Activated CD8-positive, alpha-beta memory T cell treated with anti-CD3 and anti-CD28 coated beads, Interleukin-2, amount 50 U/mL, for 4 hours (primary cell): Measurements from ENCODE around the gene CDCA3.
A peak's percentile ranks its signal among the peaks of the same experiment; 100 is the strongest.
"Not testable (repeated sequence)": the region's sequence is repeated elsewhere in the genome, so short reads cannot be mapped to it uniquely, and the experiment has no call there.

Experiments
- DNase-seq: peaks from one replicate; pipeline ENCODE4 v3.0.0-alpha.2; 2020

CDCA3 gene

DNA sequence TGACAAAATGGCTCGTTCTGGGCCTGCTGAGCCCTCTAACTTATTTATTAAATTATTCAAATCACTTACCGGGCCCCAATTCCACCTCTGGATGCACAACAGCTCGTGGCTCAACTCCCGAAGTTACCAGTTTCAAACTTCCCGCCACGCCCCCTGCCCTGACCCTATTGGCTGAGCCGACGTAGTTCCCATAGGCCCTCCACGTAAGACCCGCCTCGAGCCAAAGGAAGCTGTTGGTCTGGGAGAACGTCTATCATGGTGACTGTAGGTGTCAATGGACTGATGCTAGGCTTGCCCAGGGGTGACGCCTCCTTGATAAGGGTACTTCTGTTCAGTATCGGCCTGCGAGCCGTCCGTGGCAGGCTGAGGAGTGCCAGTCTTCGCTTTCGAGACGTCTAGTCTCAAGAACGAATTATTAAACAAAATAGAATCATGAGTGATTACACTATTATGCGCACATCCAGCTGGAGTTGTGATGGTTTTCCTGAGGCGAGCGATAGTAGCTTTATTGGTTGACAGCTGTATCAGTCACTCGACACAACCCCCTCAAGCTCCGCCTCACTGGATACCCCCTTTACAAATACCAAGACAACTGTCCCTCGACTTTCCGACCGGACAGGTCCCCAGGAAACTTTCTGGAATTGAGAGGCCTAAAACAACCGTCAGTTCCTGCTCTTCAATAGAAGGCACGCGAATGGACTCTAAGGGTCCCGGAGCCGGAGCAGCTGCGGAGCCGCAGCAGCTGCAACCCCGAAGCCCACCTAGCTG lies at the start of gene CDCA3:
CDCA3 (minus strand) TSS at position 134 of the 768 bp plus-strand sequence. CDS start 334 bp downstream, outside the sequence.
- peak; percentile 87 for DNase-seq

DNA sequence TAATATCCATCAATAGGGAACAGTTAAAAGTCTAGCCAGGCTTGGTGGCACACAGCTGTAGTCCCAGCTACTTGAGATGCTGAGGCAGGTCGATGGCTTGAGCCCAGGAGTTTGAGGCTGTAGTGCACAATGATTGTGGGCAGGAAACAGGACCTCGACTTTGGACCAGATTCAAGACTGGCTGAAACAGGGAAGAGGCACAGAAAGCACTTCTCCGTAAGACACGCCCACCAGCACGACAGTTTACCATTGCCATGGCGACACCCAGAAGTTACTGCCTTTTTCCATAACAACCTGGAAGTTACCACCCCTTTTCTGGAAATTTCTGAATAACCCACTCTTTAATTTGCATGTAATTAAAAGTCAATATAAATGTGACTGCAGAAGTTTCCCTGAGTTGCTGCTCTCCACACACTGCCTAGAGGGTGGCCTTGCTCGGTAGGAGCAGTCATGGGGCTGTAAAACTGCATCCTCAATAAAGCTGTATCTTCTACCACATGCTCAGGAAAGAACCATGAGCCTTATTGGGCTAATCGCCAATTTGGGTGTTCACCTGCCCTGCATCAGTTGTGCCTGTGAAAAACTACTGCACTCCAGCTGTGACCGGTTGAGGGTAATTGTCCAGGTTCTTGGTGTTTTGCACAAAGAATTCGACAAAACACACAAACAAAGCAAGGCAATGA lies 48.9 kb upstream of the CDCA3 start:
- no peak for DNase-seq

DNA sequence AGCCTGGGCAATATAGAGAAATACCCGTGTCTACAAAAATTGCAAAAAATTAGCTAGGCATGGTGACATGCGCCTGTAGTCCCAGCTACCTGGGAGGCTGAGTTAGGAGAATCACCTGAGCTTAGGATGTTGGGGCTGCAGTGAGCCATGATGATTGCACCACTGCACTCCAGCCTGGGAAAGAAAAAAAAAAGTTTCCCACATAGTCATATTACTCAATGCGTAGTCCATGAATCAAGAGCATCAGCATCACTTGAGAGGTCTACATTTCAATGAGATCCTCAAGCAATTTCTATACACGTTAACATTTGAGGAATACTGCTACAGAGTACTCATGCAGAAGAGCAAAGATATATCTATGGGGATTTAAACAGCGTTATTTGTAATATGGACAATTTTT lies 48.3 kb upstream of the CDCA3 start:
- no peak for DNase-seq

DNA sequence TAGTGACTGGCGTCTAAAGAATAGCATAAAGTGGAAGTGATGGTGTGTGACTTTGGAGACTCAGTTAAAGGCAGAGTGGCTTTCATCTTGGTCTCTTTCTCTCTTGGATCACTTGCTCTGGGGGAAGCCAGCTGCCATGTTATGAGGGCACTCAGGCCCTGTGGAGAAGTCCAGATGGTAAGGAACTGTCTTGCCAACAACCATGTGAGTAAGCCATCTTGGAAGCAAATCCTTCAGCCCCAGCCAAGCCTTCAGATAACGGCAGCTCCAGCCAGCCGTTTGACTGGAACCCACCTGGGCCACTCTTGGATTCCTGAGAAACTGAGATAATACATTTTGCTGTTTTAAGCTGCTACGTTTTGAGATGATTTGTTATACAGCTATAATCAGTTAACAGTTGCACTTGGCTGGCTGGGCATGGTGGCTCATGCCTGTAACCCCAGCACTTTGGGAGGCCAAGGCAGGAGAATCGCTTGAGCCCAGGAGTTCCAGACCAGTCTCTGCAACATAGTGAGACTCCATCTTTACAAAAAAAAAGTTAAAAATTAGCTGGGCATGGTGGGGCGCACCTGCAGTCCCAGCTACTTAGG lies 45.9 kb upstream of the CDCA3 start:
- DNase-seq, result no peak

DNA sequence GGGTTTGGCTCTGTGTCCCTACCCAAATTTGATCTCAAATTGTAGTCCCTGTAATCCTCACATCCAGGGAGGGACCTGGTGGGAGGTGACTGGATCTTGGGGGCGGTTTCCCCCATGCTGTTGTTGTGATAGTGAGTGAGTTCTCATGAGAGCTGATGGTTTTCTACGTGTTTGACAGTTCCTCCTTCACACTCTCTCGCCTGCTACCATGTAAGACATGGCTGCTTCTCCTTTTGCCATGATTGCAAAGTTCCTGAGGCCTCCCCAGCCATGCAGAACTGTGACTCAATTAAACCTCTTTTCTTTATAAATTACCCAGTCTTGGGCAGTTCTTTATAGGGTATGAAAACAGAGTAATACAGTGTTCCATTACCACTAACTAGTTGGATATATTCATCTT lies 43.2 kb upstream of the CDCA3 start:
- no peak for DNase-seq

DNA sequence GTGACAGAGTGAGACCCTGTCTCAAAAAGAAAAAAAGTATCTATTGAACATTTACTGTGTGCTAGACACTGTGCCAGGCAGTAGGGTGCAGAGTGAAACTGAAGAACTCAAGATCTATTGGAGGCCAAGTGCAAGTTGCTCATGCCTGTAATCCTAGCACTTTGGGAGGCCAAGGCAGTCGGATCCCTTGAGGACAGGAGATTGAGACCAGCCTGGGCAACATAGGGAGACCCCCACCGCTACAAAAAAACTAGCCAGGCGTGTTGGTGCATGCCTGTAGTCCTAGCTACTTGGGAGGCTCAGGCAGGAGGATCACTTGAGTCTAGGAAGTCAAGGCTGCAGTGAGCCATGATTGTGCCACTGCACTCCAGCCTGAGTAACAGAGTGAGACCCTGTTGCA lies 41.6 kb upstream of the CDCA3 start:
- not testable (repeated sequence) for DNase-seq

DNA sequence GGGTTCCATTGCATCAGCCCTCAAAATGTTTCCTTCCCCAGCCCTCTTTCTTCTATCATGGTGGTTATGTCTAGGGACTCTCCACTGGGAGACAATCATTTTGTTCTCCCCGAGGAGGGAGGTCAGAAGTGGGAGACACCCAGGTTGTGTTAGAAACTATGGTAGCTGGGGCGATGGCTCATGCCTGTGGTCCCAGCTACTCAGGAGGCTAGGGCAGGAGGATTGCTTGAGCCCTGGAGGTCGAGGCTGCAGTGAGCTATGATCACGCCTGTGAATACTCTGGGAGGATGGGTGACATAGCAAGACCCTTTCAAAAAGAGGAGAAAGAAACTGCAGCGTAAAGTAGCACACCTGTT lies 40.5 kb upstream of the CDCA3 start:
- no peak for DNase-seq

DNA sequence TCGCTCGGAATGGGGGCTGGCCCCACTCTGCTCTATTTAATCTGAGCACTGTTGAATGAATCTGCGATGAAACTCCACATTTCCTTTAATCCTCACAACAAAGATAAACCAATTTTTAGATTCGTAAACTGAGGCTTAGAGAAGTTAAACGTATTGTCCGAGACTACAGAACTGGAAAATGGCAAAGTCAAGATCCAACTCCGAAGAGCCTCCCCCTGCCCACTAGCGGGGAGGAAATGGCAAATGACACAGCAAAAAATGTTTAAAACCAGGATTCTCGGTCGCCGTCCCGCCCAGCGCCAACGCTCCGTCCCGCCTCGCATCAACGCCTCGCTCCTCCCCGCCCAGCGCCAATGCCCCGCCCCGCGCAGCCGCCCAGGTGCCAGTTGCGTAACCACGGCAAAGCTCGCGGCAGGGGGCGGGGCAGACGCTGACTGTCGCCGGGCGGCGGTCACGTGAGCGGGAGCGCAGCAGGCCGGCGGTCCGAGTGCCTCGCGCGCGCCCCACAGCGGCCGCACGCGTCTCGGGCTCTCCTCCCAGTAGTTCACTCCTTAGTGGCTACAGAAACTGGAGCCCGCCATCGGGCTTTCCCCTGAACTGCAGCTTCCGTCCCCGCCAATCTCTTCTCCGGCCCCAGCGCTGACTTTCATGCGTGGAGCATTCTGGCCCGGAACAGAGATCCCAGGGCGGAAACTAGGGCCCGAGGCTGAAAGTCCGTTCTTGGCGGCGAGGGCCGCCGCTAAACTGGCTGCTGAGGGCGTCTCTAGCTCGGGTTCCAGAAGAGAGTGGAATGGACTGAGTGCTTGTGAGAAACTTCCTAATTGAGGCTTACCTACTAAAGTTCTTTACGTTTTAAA lies 39.9 kb upstream of the CDCA3 start:
- DNase-seq, result peak; percentile 99

DNA sequence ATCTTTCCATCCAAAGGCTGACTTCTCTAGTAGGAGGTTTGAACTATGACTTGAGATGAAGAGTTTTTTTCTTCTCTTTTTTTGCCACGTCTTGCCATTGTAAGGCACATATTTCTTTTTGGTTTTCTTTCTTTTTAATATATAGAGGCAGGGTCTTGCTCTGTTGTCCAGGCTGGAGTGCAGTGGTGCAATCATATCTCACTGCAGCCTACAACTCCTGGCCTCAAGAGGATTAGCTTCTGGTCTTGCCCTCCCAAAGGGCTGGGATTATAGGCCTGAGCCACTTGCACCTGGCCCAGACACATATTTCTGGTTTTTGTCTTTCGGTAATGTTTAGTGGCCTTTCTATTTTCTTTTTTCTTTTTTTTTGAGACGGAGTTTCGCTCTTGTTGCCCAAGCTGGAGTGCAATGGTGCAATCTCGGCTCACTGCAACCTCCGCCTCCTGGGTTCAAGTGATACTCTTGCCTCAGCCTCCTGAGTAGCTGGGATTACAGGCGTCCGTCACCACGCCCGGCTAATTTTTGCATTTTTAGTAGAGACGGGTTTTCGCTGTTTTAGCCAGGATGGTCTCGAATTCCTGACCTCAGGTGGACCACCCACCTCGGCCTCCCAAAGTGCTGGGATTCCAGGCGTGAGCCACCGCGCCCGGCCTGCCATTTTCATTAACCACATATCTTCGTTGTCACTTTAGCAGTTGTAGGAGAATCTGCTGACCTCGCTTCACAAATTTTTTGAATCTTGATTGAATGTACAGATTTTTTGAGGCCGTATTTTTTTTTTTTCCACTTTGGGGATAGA lies 38.9 kb upstream of the CDCA3 start:
- not testable (repeated sequence) for DNase-seq

DNA sequence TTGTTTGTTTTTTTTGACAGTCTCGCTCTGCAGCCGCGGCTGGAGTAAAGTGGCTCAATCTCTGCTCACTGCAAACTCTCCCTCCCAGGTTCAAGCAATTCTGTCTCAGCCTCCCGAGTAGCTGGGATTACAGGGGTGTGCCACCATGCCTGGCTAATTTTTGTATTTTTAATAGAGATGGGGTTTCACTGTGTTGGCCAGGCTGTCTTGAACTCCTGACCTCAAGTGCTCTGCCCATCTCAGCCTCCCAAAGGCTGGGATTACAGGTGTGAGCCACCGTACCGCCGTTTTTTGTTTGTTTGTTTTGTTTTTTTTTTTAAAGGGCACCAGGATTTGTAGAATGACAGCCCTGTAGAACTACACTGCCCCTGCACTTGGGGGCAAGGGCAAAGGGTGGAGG lies 37.7 kb upstream of the CDCA3 start:
- DNase-seq, result not testable (repeated sequence)

DNA sequence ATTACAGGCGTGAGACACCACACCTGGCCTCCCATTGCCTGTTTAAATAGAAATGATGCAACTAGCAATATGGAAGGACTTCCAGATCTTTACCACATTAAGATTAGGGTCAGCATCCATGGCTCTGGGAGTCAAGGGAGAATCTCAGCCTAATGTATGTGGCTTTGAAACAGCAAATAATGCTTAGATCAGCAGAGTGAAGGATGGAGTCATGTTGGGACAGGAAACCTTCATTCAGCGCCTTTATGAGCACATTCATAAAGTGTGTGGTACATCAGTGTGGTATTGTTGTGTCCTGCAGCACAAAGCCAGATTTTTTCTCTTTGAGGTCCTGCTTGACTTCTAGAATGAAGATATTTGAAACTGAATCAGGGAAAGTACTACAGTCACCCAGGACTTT lies 37.3 kb upstream of the CDCA3 start:
- no peak for DNase-seq

DNA sequence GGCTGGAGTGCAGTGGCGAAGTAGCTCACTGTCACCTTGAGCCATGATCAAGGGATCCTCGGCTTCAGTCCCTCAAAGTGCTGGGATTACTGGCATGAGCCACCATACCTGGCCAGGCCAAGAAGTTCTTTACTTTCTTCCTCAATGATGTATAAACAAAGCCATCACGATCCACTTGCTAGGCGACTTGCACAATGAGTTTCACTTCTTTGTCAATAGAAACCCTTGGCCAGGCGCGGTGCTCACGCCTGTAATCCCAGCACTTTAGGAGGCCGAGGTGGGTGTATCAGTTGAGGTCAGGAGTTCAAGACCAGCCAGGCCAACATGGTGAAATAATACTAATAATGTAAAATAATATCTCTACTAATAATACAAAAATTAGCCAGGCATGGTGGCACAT lies 36.4 kb upstream of the CDCA3 start:
- DNase-seq, result no peak

DNA sequence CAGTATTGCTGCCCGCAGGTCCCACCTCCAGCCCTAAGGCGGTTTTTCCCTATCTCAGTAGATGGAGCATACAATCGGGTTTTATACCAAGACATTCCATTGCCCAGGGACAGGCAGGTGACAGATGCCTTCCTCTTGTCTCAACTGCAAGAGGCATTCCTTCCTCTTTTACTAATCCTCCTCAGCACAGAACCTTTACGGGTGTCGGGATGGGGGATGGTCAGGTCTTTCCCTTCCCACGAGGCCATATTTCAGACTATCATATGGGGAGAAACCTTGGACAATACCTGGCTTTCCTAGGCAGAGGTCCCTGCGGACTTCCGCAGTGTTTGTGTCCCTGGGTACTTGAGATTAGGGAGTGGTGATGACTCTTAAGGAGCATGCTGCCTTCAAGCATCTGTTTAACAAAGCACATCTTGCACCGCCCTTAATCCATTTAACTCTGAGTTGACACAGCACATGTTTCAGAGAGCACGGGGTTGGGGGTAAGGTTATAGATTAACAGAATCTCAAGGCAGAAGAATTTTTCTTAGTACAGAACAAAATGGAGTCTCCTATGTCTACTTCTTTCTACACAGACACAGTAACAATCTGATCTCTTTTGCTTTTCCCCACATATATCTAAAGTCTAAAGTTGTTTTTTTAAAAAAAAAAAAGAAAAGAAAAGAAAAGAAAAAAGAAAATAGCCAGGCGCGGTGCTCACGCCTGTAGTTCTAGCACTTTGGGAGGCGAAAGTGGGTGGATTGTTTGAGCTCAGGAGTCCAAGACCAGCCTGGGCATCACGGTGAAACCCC lies 35.3 kb upstream of the CDCA3 start:
- DNase-seq, result not testable (repeated sequence)

DNA sequence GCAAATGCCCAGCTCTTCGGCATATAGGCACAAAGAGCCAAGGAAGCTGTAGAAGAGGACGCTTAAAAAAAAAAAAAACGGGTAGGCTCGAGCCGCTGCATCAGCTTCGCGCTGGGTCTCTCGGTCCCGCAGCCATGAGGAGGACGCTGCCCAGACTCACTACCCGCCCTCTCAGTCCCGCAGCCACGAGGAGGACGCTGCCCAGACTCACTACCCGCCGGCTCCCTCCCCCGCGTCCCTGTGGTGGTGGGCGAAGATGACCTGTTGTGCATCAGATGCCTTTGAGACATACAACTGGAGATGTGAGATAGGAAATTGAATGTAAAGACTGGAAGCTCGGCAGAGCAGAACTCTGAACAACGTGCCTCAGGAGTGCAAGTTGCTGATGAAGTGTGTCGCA lies 33.5 kb upstream of the CDCA3 start:
- no peak for DNase-seq

DNA sequence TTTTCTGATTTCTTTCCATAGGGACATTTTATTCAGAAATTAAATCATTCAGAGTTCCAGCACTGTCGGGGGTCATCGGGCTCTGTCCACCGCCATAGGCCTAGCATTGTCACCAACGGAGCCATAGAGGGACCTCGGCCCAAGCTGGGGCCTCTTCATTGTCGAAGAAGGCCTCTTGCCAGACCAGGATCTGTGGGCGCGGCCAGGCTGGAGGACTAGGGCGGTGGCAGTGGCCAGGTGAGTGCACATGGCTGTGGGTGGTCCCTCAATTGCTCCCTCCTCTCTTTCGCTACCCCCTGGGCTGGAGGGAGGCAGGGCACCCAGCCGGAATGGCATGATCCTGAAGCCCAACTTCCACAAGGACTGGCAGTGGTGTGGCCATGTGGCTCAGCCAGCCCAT lies 32.6 kb upstream of the CDCA3 start:
- DNase-seq, result no peak

DNA sequence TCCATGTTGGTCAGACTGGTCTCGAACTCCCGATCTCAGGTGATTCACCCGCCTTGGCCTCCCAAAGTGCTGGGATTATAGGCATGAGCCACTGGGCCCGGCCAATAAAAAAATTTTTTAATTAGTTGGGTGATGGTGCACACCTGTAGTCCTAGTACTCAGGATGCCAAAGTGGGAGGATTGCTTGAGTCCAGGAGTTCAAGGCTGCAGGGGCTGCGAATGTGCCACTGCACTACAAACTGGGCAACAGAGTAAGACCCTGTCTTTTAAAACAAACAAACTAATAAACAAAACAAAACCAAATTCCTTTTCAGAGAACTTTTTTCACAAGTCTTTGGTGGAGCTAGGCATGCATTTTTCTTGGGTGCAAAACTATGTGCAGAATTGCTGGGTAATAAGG lies 32.2 kb upstream of the CDCA3 start:
- no peak for DNase-seq

DNA sequence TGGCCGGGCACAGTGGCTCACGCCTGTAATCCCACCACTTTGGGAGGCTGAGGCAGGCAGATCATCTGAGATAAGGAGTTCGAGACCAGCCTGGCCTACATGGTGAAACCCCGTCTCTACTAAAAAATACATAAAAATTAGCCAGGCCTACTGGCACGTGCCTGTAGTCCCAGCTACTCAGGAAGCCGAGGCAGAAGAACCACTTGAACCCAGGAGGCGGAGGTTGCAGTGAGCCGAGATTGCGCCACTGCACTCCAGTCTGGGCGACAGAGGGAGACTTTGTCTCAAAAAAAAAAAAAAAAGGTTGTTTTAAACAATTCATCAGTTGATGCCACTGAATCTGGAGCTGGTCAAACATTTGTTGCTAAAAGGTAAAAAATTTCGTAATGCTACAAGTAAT lies 28.7 kb upstream of the CDCA3 start:
- DNase-seq, result not testable (repeated sequence)

DNA sequence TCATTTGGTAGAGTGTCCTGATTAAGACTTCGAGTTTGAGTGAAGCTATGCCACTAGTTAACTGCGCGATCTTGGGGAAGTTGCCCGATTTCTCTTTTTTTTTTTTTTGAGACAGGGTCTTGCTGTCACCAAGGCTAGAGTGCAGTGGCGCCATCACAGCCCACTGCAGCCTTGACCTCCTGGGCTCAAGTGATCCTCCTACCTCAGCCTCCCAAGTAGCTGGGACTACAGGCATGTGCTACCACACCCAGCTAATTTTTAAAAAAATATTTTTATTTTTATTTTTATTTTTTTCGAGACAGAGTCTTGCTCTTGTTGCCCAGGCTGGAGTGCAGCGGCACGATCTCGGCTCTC lies 22.9 kb upstream of the CDCA3 start:
- DNase-seq, result not testable (repeated sequence)

DNA sequence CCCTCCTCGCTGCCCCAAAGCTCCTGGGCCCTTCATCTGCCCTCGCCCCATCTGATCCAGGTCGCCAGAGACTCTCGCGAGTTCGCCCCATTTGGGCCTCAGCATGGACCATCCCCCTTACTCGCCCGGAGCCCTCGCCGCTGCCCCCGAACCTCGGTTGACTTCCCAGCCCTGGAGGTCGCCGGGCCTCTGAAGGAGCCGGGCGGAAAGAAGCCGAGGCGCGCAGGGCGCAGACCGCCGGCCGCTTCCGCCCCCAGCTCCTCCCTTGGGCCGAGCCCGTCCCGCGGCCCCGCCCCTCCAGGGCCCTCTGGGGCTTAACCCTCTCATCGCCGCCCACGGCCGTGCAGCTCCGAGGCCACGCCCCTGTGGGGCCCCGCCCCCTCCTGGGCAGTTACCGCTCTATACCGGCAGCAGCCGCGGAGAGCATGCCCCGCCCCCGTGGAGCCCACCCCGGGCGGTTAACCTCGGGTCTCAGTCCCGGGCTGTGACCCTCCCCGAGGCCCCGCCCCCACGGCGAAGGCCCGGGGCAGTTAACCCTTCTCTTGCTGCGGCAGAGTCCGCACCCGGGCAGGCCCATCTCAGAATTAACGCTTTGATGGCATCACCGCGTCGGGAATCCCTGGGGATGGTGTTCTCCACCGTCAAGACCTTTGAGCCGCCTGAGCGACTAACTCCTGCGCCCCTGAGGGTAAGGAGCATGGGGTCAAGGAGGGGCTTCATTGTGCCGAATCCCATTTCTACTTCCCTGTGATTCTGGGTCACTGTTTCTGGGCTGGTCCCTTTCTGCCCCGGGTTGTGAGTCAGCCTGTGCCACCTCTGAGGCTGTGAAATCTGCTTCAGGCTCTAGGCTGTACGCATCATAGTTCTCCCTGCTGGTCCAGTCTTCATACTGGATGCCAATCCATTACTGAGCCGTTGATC lies 22.3 kb upstream of the CDCA3 start, which contains the start of gene SPSB2:
SPSB2 (minus strand) TSS at position 210 of the 921 bp plus-strand sequence. CDS start 402 bp downstream, outside the sequence.
- DNase-seq, result peak; percentile 100
